Stimulated activated naive CD8-positive, alpha-beta T cell treated with anti-CD3 and anti-CD28 coated beads, Interleukin-15, Interleukin-2, amounts not matched to agents 100 U/mL and 50 U/mL, for 24 hours (primary cell): ENCODE results near the gene ENOX1.

Source experiments
- ATAC-seq: fragments of 150-1000 bp; cut with Tn5 transposase; one replicate; pipeline ENCODE4 v1.10.0; 2021
- DNase-seq: peaks from one replicate; pipeline ENCODE4 v3.0.0; 2021

The ENOX1 gene

DNA sequence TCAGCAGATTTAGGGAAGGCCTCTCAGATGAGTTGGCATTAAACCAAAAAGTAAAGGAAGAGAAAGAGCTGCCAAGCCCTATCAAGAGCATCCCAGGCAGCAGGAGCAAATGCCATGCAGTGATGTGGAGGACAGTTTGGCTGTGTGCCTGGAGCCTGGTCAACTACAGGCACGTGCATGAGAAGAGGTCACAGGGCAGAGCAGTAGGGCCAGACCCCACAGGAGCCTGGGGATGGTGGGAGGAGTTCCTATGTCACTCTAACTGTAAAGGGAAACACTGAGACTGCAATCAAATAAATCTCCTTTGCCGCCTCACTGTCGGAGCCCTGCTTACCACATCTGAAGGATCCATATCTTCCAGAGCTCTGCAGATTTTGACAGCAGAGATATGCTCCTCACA is 240.5 kb downstream of the ENOX1 start:
- no peak for DNase-seq
- ATAC-seq, result no peak

DNA sequence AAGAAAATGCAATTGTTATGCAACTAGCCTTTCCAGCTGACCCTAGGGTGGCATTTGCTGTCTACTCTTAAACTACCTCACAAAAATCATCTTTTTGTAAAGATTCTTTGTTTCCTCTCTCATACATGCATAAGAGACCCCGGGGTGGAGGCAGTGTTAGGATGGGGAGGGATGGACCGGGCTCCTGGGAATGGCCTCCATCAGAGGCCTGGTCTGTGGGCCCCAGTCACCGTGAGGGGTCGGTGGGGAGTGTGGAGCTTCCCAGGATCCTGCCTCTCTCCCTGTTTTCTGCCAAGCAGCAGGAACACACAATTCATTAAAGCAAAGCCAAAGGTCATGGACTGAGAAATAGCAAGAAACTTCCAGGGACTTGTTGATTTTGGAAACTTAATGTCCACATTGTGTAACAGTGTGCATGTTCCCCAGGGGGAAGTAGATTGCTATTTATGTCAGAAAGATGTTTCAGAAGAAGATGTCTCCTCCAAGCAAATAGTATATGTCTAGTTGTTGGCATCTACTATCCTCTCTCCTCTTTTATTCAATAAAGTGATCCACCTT is 241.4 kb downstream of the ENOX1 start:
- ATAC-seq (no peak), DNase-seq (no peak)

DNA sequence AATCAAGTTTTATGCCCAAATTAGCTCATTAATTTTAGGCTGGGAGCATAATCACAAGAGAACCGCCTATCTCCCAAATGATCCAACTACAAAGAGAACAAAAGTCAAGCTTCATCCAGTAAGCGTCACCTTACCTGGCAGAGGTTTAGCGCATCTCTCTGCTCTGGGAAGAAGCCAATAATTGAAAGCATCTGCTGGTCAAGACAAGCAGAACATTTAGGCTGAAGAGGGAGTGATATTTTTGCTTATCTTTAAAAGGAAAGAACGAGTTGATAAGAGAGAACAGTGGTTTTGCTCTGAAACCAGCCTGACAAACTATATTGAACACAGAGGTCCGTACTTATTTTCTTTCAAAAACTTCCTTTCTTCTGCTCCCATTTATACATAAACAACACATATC is 242.1 kb downstream of the ENOX1 start:
- ATAC-seq (no peak), DNase-seq (no peak)

DNA sequence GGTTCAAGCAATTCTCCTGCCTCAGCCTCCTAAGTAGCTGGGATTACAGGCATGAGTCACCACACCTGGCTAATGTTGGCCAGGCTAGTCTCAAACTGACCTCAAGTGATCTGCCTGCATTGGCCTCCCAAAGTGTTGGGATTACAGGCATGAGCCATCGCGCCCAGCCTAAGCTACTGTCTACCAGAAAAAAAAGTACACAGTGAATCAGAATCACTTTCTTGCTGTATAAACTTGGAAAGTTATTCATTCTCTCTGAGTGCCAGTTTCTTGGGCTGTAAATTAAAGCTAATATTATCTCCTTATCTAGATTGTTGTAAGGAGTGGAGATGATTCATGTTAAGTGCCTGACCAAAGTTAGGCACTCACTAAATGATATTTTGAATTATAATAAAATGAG is 242.8 kb downstream of the ENOX1 start:
- ATAC-seq (no peak), DNase-seq (no peak)

DNA sequence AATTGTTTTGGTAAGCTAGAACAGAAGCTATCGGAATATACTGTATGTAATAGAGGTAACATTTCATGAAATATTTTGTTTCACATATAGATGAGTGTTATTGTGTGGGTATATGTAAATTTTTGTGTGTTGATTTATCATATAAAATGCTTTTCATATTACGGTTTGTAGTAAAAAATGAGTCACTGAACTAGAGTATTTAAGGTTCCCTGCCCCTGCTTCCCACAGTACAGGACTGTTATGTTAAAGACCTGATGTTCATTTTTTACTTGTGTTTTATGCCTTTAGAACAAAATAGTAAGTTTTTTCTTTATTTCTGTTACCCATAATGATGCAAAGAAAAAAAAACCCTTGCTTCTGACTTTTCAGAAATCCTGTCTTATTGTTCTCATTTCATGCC is 243.4 kb downstream of the ENOX1 start:
- no peak for DNase-seq
- ATAC-seq, result no peak

DNA sequence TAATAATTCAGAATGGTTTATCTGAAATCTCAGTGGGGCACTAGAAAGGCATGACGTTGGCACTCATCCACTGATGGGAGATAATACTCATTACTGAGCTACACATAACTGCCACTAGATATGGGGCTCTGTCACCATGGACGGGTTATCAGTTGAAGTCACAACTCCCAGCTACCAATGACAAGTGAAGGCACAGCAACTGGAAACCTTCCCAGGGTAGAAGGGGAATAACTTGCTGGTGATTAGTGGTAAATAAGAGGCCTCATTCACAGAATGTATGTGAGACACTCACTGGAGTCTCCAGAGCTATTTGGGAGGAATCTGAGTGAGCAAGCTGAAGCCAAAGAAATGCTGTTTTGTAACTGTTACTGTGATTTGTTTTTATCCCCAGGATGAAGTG is 249.6 kb downstream of the ENOX1 start:
- ATAC-seq (no peak), DNase-seq (no peak)

DNA sequence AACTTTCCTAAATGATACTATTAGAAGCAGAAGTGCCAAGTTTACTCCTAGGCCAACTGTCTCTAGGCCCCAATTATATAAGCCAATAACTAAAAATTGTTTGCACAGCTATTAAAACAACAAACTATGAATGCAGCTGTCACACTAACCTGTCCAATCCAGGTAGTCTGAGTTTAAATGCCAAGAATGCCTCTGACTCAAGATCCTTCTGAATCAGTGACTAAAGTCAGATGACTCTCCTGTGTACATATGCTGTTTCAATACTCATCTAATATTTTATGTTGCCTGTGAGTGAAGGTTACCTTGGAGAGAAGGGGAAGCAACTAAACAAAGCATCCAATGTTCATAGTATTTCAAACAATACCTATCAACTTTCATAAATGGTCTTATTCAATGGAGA is 257.0 kb downstream of the ENOX1 start:
- no peak for ATAC-seq

DNA sequence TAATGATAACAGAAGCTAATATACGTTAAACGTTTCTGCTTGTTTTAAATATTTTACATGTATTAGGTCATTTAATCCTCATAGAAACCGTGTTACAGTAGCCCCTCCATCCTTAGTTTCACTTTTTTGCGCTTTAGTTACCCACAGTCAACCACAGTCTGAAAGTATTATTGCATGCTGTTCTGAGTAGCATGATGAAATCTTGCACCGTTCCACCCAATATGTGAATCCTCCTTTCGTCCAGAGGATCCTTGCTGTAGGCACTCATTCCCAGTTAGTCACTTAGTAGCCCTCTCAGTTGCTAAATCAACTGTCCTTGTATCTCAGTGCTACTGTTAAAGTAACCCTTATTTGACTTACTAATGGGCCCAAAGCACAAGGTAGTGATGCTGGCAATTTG is 257.8 kb downstream of the ENOX1 start:
- no peak for DNase-seq

More for the DNA sequence above, 257.0 kb downstream of the ENOX1 start:
- no peak for DNase-seq

DNA sequence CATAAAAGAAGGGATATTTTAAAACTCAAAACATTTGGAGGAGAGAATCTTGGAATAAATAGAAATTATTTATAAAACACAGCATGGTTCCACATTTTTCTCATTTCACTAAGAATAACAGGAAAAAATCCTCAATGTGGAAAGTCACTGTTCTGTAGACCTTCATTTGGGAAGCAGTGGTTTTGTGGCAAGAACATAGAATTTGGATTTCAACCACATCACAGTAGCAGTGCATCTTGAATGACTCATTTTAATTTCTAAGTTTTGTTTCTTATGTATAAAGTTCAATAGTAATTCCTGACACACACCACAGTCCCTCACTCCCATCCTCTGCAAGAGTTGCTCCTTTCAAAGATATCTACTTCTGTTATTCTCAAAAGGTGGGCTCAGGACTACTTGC is 264.0 kb downstream of the ENOX1 start:
- DNase-seq (no peak), ATAC-seq (no peak)

More for the DNA sequence above, 257.8 kb downstream of the ENOX1 start:
- ATAC-seq, result no peak

DNA sequence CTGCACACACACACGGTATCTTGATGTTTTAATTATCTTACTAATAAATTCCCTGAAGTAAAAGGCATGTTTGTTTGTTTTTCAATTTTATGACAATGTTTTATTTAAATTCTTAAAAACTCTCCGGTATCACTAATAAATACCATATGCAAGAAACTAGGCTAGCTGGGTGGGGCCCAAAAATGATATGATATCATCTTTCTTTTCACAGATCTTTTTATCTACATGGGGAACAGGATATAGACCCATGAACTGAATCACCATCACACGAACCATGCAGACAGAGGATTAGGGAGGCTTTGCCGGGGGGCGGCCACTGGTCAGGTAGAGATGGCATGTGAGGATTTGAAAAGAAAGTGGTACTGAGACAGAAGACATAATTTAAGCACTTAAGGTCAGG is 266.4 kb downstream of the ENOX1 start:
- ATAC-seq (no peak), DNase-seq (no peak)

DNA sequence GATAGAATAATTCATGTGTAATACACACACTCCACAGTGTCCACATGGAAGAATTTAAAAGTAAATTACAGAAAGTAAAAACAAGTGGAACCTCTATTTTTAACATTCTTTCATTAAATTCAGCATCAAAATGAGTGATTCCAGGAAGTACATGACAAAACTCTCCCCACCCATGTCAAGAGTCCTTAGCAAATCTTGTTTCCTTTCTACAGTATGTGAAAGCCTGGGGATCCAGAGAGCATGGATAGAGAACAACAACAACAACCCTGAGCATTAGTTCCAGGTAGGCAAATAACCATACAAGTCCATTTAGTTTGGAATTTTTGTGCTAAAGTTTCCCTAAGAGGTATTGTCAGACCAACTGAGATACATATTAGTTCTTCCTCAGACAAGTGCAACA is 267.9 kb downstream of the ENOX1 start:
- ATAC-seq (no peak), DNase-seq (no peak)

DNA sequence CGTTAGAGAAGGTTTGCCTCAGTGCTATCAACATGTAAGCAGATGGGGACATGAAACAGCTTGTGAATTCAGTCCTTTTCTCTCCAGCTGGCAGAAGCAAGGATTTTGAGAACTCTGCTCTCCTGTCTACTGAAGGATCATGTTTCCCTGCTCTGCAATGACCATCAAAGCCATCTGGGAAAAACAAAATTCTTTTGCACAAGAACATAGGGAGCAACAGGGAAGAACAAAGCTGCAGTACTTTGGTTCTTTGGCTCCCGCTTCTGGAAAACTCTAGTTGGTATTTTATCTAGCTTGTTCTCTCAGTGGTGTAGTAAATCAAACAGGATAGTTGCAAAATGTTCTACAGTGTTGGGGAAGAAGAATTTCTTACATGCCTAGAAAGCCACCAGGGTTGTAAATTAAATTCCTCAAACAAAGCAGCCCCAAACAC is 270.4 kb downstream of the ENOX1 start:
- DNase-seq (no peak), ATAC-seq (no peak)

DNA sequence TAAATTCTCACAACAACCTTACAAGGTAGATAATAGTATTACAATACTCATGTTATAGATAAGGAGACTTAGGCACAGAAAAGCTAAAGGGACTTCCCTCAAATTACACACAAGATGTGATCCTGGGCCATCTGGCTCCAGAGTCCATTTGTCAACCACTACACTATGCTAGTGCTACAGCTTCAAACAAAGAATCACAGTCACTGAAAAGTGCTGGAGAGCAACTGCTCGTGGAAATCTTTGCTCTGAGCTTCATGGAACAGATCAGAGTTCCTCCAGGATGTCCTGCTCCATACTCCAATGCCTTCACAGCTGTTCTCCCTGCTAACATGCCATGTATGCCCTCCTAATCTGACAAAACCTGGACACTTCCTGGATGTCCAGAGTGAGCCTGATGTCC is 271.2 kb downstream of the ENOX1 start:
- DNase-seq (no peak), ATAC-seq (no peak)

DNA sequence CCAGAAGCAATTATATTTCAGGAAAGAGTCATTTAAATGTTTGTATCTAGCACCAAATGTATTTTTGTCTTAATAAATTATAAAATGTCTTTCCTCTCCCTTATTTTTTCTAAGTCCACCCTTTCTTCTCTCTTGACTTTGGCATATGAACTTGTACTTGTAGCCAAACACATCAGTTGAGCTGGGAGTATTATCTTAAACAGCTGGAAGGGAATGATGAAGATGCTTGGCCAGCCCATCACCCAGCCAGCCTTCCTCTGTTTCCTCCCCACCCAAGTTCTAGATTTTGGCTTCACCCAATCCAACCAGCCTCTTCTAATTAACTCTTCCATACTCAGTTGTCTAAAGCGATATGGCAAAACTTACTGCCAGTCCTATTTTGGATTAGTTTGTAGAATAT is 272.5 kb downstream of the ENOX1 start:
- ATAC-seq (no peak), DNase-seq (no peak)

DNA sequence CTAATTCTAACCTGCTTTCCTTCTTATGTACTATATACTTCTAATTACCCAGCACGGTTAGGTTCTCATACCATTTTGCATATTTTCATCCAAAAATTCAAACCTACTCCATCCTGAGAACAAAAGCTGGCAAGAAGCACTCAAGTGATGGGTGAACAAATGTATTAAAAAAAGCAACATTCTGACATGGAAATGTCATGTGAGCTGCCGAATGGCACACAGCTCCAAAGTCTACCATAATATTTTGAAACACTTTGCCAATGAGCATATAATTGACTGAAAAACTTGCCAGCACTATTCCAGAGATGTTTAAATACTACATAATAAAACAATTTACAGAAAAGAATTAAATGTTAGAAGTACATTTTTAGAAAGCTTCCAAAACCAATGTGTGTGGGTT is 274.6 kb downstream of the ENOX1 start:
- ATAC-seq, result no peak
- no peak for DNase-seq

DNA sequence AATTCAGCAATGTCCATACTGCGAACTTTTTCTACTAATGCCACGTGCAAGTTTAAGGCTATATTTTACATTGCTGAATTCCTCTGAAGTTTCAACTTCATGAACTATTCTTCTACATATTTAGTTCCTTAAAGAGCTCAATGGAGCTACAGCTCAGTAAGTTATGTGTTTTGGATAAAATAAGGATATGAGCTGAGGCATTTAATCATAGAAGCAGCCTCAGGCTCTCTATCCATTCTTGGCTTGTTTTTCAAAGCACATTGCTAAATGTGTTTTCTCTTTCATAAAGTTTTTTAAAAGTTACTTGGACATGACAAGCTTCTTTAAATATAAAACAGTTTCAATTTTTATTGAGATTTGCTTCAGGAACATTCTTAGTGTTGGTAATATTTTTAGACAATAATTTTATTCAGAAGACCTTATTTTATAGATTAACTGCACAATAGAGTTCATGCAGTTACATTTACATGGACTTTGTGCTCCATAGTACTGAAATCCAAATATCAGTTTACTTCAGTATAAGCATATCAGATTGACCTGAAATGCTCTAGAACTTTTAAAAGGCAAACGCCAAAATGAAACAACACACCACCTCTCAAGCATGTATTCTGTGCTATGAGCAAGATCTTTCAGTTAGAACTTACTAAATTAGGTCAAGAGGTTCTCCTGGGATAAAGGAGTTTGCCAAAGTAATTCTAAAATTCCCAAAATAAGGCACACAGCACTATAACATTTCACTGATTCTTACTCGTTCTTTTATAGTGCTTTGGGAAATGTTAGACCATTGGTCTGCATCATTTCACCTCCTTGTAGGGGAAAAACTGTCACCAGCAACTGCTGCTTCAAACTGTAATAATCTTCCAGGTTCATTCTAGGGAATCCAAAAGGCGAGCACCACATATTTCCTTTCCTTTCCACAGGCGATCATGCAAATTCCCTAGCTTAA is 275.5 kb downstream of the ENOX1 start:
- ATAC-seq, result no peak
- DNase-seq, result no peak

DNA sequence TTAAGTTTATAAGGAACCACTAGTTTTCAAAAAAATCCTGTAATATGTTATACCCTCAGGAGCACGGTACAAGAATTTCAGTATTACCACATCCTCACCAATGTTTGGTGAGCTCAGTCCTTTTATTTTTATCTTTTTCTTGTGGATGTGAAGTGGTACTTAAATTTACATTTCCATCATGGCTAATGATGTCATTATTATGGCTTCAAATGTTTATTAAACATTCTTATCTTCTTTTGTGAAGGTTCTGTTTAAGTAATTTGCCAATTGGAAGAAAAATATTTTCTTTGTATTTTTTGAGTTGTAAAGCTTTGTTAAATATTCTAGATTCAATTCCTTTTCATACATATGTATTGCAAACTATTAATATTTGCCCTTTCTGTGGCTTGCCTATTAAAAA is 291.0 kb downstream of the ENOX1 start:
- DNase-seq, result no peak
- ATAC-seq, result no peak

DNA sequence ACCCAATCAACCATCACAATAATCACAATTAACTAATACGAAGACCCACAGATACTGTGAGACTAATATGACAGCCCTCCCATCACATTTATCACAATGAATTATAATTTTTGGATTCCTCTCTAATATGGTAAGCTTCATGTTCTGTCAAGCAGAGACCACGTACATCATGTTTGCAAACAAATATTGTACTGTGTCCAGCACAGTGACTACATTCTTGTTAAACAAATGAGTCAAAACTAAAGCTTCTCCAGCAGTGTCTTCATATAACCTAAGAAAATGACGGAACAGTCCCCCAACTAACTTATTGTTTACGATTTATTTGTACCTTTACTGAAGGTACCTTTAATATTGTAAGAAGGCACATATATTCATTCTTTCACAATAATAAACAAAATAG is 292.6 kb downstream of the ENOX1 start:
- DNase-seq, result no peak
- ATAC-seq, result no peak

DNA sequence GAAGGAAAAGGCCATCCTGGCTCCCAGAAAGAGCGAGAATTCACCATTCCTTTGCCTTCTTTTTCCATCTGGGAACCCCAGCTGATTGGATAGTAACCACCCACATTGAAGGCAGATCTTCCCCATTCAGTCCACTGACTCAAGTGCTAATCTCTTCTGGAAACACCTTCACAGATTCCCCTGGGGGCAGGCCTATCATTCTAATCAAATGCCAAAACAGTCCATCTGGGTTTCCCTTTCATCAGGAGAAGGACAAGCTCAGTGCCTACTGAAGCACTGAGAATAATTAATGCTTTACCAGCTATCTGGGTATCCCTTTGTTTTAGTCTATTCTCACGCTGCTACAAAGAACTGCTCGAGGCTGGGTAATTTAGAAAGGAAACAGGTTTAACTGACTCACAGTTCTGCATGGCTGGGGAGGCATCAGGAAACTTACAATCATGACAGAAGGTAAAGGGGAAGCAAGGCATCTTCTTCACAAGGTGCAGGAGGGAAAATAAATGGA is 293.2 kb downstream of the ENOX1 start:
- ATAC-seq (no peak), DNase-seq (no peak)

DNA sequence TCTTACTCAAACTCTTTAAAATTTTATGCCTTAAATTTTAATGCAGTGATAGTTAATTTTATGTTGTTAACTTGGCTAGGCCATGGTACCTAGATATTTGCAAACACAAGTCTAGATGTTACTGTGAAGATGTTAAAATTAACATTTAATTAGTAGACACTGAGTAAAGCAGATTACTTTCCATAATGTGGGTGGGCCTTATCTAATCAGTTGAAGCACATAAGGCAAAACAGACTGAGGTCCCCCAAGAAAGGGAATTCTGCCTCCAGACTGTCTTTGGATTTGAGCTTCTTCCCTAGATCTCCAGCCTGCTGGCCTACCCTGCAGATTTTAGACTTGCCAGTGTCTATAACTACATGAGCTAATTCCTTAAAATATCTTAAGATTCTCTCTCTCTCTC is 294.0 kb downstream of the ENOX1 start:
- ATAC-seq (no peak), DNase-seq (no peak)

DNA sequence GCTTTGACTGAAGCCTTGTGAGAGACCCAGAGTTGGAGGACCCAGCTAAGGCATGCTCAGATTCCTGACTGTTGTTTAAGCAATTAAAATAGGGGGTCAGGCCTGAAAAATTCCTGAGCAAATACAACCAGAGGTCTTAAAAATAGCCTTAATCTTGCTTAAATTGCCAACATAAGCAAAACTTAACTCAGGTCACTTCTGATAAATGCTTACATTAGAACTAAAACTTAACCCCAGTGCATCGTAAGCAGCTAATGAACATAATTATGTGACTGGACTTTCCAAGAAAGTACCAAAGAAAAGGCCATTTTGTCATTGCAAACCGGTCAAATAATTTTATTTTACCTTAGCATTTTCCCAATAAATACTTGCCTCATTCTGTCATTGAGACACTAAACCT is 294.5 kb downstream of the ENOX1 start:
- no peak for DNase-seq
- ATAC-seq, result no peak

DNA sequence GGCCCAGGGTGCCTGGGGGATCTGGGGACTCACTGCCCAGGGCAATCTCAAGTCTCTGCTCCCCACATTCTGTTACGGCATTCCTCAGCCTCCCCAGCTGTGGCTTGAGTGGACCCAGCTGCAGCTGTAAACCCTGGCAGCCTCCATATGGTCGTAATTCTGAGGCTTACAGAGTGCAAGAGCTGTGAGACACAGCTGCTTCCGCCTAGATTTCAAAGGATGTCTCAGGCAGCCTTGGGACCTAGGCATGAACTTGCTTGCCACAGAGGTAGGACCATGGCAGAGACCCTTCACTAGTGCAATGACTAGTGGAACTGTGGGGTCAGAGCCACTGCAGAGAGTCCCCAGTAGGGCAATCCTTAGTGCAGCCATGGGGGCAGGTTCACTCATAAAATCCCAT is 297.5 kb downstream of the ENOX1 start:
- ATAC-seq (no peak), DNase-seq (no peak)

DNA sequence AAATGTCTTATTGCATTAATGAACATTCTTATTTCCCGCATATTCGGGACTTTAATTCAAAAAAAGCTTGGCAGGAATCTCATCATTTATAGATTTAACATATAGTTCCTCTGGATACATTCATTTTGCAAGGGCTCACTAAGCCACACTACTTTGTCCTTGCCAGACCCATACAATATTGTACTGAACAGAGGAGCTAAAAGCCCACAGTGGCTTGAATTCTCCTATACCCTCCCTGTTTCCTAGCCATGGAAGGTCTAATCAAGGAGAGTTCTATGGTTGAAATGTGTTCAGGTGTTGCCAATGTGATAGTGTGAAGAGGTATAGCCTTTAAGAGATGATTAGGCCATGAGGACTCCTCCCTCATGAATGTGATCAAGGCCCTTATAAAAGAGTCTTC is 298.9 kb downstream of the ENOX1 start:
- DNase-seq, result no peak
- ATAC-seq, result no peak

DNA sequence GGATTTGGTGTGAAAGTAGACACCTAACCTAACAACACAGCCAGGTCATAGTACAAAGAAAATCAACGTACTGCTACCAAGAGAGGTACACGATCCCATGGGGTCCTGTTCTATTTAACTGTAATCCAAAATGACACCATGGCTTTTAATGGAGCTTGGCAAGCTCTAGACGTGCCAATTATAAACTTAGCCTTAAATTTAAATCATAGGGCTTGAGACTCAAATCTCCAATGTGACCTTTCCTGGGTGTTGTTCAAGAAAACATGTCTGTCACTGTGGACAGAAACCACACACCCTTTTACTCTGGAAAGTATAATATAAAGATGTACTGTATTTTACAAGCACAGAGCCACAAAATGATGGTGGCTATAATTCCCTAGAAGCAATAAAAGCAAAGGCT is 299.3 kb downstream of the ENOX1 start:
- no peak for DNase-seq
- no peak for ATAC-seq
